ENCODE measurements around the gene SH3BP4.

The SH3BP4 gene

DNA sequence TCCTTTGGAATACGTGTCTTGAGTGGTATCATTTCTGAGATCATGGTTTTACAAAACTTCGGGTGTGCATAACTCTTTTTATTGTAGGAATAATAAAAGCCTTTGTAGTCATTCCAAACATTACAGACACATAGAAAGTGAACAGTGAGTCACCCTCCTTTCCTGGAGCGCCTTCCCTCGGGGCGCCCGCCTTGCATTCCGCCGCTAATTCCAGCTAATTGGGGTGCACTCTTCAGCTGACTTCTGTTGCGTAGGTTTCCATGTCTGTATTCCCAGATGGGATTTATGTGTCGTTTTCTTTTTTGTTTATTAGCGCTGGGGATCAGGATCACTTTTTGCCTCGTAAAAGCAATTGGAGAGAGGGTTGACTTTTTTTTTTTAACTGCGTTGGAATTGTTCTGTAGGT lies 18.7 kb downstream of the SH3BP4 start:
- no peak overlapping the region for H3K4me3 ChIP-seq (ENCODE audit: low read depth, low read length)
- DNase-seq (ENCODE audit: low read depth) = no peak
- TF ChIP-seq, protein P1, sequence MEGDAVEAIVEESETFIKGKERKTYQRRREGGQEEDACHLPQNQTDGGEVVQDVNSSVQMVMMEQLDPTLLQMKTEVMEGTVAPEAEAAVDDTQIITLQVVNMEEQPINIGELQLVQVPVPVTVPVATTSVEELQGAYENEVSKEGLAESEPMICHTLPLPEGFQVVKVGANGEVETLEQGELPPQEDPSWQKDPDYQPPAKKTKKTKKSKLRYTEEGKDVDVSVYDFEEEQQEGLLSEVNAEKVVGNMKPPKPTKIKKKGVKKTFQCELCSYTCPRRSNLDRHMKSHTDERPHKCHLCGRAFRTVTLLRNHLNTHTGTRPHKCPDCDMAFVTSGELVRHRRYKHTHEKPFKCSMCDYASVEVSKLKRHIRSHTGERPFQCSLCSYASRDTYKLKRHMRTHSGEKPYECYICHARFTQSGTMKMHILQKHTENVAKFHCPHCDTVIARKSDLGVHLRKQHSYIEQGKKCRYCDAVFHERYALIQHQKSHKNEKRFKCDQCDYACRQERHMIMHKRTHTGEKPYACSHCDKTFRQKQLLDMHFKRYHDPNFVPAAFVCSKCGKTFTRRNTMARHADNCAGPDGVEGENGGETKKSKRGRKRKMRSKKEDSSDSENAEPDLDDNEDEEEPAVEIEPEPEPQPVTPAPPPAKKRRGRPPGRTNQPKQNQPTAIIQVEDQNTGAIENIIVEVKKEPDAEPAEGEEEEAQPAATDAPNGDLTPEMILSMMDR (IDR thresholded peaks at IDR 0.05; ENCODE audit: control insufficient read depth, extremely low read depth, insufficient read depth) = no peak

DNA sequence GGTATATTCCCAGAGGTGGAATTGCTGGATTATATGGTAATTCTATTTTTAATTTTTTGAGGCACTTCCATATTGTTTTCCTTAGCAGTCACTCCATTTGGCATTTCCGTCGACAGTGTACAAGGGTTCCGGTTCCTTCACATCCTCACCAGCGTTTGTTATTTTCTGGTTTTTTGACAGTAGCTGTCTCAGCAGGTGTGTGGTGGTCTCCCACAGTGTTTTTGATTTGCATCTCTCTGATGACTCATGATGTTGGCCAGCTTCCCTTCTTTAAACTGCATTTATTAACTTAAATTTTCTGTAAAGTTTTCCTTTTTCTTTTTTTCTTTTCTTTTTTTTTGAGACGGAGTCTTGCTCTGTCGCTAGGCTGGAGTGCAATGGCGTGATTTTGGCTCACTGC lies 19.7 kb downstream of the SH3BP4 start:
- TF ChIP-seq, protein P1 (IDR thresholded peaks at IDR 0.05; ENCODE audit: control insufficient read depth, extremely low read depth, insufficient read depth) = no peak
- DNase-seq (ENCODE audit: low read depth) = no peak
- H3K4me3 ChIP-seq (ENCODE audit: low read depth, low read length) = no peak overlapping the region

DNA sequence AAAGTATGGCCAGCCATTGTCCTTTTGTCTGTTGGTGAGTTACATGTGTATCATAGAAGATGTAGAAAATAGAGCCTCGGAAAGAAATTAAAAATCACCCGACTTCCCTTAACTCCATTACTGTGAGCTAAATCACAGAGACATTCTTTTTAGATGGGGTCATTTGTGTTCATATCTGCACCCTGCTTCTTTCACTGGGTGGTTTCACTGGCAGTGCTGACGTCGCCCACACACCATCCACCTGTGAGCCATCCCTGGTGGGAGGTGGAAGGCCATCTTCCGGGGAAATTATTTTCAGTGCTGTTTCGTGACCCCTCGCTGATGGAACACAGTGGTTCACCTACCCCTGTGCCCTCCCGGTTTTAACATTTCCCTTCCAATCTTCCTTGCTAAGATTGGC lies 21.2 kb downstream of the SH3BP4 start:
- TF ChIP-seq, protein P1 (IDR thresholded peaks at IDR 0.05; ENCODE audit: control insufficient read depth, extremely low read depth, insufficient read depth) = no peak
- DNase-seq (ENCODE audit: low read depth) = no peak
- no peak overlapping the region for H3K4me3 ChIP-seq (ENCODE audit: low read depth, low read length)

DNA sequence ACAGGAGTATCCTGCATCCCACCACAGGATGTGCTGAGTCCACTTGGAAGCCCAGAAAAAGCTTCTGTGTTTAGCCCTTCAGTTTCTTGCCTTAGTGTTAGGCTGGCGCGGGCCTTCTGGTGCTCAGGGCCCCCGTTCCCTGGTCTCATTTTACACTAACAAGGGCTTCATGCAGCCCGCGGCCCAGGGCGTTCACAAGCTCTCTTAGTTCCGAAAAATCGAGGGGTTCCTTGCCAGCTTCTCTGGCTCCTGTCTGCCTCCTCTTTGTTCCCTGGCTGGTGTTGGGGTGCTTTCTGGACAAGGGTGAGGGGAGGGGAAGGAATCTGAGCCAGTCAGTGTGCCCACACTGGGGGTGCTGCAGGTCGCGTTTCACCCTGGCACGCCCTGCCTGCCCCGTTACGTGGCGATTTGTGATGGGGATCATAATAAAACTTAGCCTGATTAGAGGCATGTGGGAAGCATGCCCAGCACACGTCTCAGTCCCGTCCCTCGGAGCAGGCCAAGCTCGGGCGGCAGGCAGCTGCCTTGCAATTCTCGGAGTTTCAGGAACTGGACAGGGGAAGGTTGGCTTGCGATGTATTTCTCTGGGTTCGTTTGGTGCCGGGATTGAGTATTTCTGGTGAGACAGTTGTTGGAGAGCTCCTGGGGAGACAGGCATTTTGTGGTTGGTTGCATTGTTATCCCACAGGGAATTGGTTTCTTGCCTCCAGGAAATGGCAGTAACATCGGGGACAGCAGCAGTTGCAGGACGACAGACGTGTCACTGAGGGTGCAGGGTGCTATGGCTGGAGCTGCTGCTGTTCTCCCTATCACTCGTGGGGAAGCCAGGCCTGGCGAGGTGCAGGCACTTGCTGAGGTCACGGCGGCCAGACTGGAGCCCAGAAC lies 22.9 kb downstream of the SH3BP4 start:
- TF ChIP-seq, protein P1 (IDR thresholded peaks at IDR 0.05; ENCODE audit: control insufficient read depth, extremely low read depth, insufficient read depth) = no peak
- no peak overlapping the region for H3K4me3 ChIP-seq (ENCODE audit: low read depth, low read length)
- no peak for DNase-seq (ENCODE audit: low read depth)

DNA sequence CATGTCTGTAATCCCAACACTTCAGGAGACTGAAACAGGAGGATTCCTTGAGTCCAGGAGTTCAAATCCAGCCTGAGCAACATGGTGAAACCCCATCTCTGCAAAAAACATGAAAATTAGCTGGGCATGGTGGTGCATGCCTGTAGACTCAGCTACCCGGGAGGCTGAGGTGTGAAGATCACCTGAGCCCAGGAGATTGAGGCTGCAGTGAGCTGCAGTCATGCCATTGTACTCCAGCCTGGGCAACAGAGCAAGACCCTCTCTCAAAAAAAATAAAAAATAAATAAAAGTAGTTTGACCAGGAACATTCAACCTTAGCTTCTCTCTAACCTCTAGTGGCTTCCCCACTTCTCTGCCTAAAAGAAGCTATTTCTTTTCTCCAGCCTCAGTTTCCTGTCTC lies 23.8 kb downstream of the SH3BP4 start:
- no peak overlapping the region for H3K4me3 ChIP-seq (ENCODE audit: low read depth, low read length)
- DNase-seq (ENCODE audit: low read depth) = no peak
- TF ChIP-seq, protein P1 (IDR thresholded peaks at IDR 0.05; ENCODE audit: control insufficient read depth, extremely low read depth, insufficient read depth) = no peak

DNA sequence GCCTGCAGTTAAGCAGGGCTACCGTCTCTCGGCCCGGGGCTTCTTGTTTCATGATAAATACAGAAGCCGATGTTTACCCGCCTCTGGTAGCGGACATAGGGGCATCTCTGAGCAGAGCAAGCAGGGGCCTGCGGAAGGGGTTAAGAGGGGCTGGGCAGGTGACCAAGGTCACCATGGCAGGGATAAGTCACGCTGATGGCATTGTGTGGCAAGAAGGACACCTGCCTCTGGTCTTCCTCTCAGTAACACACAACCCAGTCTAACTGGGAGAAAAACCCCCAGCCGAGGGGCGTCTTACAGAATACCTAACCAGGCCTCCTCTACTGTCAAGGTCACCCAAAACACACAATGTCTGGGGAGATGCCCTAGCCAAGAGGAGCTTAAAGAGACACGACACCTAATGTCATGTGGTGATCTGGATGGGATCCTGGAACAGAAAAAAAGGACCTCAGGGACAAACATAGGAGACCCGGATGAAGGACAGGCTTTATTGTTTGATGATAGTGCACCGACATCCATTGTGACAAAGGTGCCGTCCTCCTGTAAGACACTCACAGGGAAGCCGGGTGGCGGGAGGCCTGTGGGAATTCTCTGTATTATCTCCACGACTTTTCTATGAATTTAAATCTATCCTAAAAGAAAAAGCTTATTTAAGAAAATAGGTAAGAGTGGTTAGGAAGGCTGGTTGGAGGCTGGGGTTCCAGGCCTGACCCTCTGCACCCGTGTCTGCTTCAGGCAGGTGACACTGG lies 24.8 kb downstream of the SH3BP4 start:
- TF ChIP-seq, protein P1 (IDR thresholded peaks at IDR 0.05; ENCODE audit: control insufficient read depth, extremely low read depth, insufficient read depth) = no peak
- DNase-seq (ENCODE audit: low read depth) = no peak
- no peak overlapping the region for H3K4me3 ChIP-seq (ENCODE audit: low read depth, low read length)

All from LNCaP clone FGC (cell line).